Right ventricle myocardium superior (tissue), 1 donor: ENCODE results near the gene RSPO4. TPM values are rescaled to one million over a fixed set of nuclear protein-coding genes. Genes with fewer than 3 reads are reported as not detected.
A peak's percentile ranks its signal among the peaks of the same experiment; 100 is the strongest.

Experiments used
- ATAC-seq: fragments of 200-7000 bp; cut with Tn5 transposase; one replicate; pipeline ENCODE4 v1.9.1; 2020; ENCODE audit warnings: mild to moderate bottlenecking; ENCODE audit not compliant: poor library complexity
- DNase-seq: peaks from one replicate; pipeline ENCODE4 v3.0.0-alpha.2; 2020
- intact Hi-C: fragments of 100-400 bp; cut with DNase I; formaldehyde crosslinking; loops from one replicate; pipeline ENCODE4 v1.11.2; 2022
- total RNA-seq: library from RNA; stranded (reverse); fragmentation: NEBNext Ultra II Directional; extraction: Animal tissue kit (Norgen Biotek cat#: 25700); gene quantifications from one replicate; pipeline ENCODE4 v1.2.1, GENCODE V29; 2021
- donor health status: DM: no; HTN: yes; CAD: no; lungs with severe emphysema.

RSPO4 gene
- total RNA-seq, 1 donor from 2014 or later, result not detected

- DNase-seq (no peak), ATAC-seq (no peak)
- intact Hi-C loops, result no loop called here
These were observed 19.4 kb downstream of the RSPO4 start for GRCh38 chr20:982754-983153.

- no peak for ATAC-seq
- intact Hi-C loops, result no loop called here
- no peak for DNase-seq
These were observed 25.1 kb downstream of the RSPO4 start for GRCh38 chr20:977021-977420.

- no peak for ATAC-seq
- DNase-seq, result no peak
- intact Hi-C loops, result no loop called here
These were observed 26.1 kb downstream of the RSPO4 start for GRCh38 chr20:976033-976432.

- no peak for DNase-seq
- intact Hi-C loops, result no loop called here
- peak; percentile 39 for ATAC-seq
These were observed 28.3 kb downstream of the RSPO4 start for GRCh38 chr20:973785-974194.

- ATAC-seq, result no peak
- intact Hi-C loops, result no loop called here
- no peak for DNase-seq
These were observed 29.9 kb downstream of the RSPO4 start for GRCh38 chr20:972256-972655.

GRCh38 chr20:971346-971745 is 30.8 kb downstream of the RSPO4 start:
- no peak for ATAC-seq
- intact Hi-C loops, result no loop called here
- no peak for DNase-seq

GRCh38 chr20:969868-970267 is 32.2 kb downstream of the RSPO4 start:
- intact Hi-C loops, result no loop called here
- no peak for DNase-seq
- no peak for ATAC-seq

- intact Hi-C loops, result no loop called here
- no peak for ATAC-seq
- DNase-seq, result no peak
These were observed 34.0 kb downstream of the RSPO4 start for GRCh38 chr20:967796-968742.

- ATAC-seq, result no peak
- intact Hi-C loops, result no loop called here
- no peak for DNase-seq
These were observed 36.2 kb downstream of the RSPO4 start for GRCh38 chr20:965956-966355.

GRCh38 chr20:963795-964194 is 38.3 kb downstream of the RSPO4 start:
- ATAC-seq, result no peak
- intact Hi-C loops, result no loop called here
- DNase-seq, result no peak

- intact Hi-C loops, result no loop called here
These were observed 39.4 kb downstream of the RSPO4 start for GRCh38 chr20:962683-963082.

GRCh38 chr20:962223-962622 is 39.9 kb downstream of the RSPO4 start:
- DNase-seq (no peak), ATAC-seq (no peak)
- intact Hi-C loops, result no loop called here

More at GRCh38 chr20:962683-963082, 39.4 kb downstream of the RSPO4 start:
- no peak for DNase-seq
- ATAC-seq, result no peak

- ATAC-seq (no peak), DNase-seq (no peak)
- intact Hi-C loops, result no loop called here
These were observed 40.3 kb downstream of the RSPO4 start for GRCh38 chr20:961768-962167.

GRCh38 chr20:959996-960615 is 42.0 kb downstream of the RSPO4 start:
- intact Hi-C loops, result loop anchor here (10.0 kb wide), 1 partner anchor 255 kb away; no protein-coding TSS in a partner anchor
- ATAC-seq (no peak), DNase-seq (no peak)

- DNase-seq (no peak), ATAC-seq (no peak)
- intact Hi-C loops, result loop anchor here (10.0 kb wide), 1 partner anchor 256 kb away; no protein-coding TSS in a partner anchor
These were observed 42.9 kb downstream of the RSPO4 start for GRCh38 chr20:958936-959815.

- intact Hi-C loops, result loop anchor here (1.0 to 10.0 kb wide), 2 partner anchors 141 to 257 kb away; no protein-coding TSS in a partner anchor
- DNase-seq (no peak), ATAC-seq (no peak)
These were observed 44.6 kb downstream of the RSPO4 start for GRCh38 chr20:957544-957943.

- intact Hi-C loops, result loop anchor here (10.0 kb wide), 1 partner anchor 258 kb away; no protein-coding TSS in a partner anchor
- peak; percentile 93 for ATAC-seq
- peak; percentile 81 for DNase-seq
These were observed 45.7 kb downstream of the RSPO4 start for GRCh38 chr20:956330-956951.

GRCh38 chr20:955656-956055 is 46.5 kb downstream of the RSPO4 start:
- DNase-seq (no peak), ATAC-seq (no peak)
- intact Hi-C loops, result loop anchor here (10.0 kb wide), 1 partner anchor 259 kb away; no protein-coding TSS in a partner anchor
